HEK293 (cell line): ENCODE measurements around the gene ASAP2.

ENCODE experiments used
- CTCF ChIA-PET: fragments of 350-600 bp; formaldehyde crosslinking; extraction: SDS; loops from one replicate; lab custom pipeline; 2021; ENCODE audit warnings: antibody characterized with exemption; lab: Yijun Ruan, JAX
- POLR2A ChIA-PET: fragments of 300-600 bp; formaldehyde crosslinking; extraction: SDS; loops from one replicate; lab custom pipeline; 2020; ENCODE audit warnings: antibody characterized with exemption, inconsistent platforms; lab: Yijun Ruan, JAX
- H3K27ac ChIP-seq: fragments of 200-500 bp; sonication (Bioruptor generic); 2 replicates; pipeline ENCODE4 v1.5.1; 2014; ENCODE audit warnings: low read depth, low read length, control low read depth, inconsistent platforms; ENCODE audit errors: extremely low read depth
- H3K36me3 ChIP-seq, 2 experiments: fragments of 200-500 bp in 1 of 2; sonication (Bioruptor generic) in 1 of 2; 1 replicate in 1 of 2; 2 replicates in 1 of 2; pipeline ENCODE4 v1.5.1; 2014 to 2017; ENCODE audit warnings: inconsistent platforms in 2 of 2, low read length in 2 of 2; ENCODE audit not compliant: control insufficient read depth in 2 of 2, insufficient read depth in 1 of 2
- H3K4me1 ChIP-seq: fragments of 200-500 bp; sonication (Bioruptor generic); 2 replicates; pipeline ENCODE4 v1.5.1; 2014; ENCODE audit warnings: mild to moderate bottlenecking, low read length, inconsistent platforms; ENCODE audit not compliant: control insufficient read depth, insufficient read depth
- H3K4me3 ChIP-seq: 2 replicates; pipeline ENCODE4 v1.5.1; 2011; ENCODE audit warnings: low read depth, mild to moderate bottlenecking, control low read depth, low read length, moderate library complexity
- H3K9me3 ChIP-seq: fragments of 200-500 bp; sonication (Bioruptor generic); 2 replicates; pipeline ENCODE4 v1.5.1; 2014; ENCODE audit warnings: low read depth, low read length, inconsistent platforms; ENCODE audit not compliant: control insufficient read depth, insufficient read depth
- BCL6B ChIP-seq: fragments of 450-650 bp; formaldehyde crosslinking; IDR thresholded peaks from 2 replicates; pipeline ENCODE4 v1.5.1; 2017; ENCODE audit warnings: missing biosample characterization, missing genetic modification characterization
- SALL2 ChIP-seq: fragments of 450-650 bp; formaldehyde crosslinking; IDR thresholded peaks from 2 replicates; pipeline ENCODE4 v1.5.0; 2017; ENCODE audit warnings: missing biosample characterization, mild to moderate bottlenecking, missing genetic modification characterization, borderline replicate concordance
- SP2 ChIP-seq: fragments of 450-650 bp; formaldehyde crosslinking; IDR thresholded peaks from 2 replicates; pipeline ENCODE4 v1.5.1; 2016; ENCODE audit warnings: missing biosample characterization, missing genetic modification characterization
- YY1 ChIP-seq: fragments of 450-650 bp; formaldehyde crosslinking; IDR thresholded peaks from 2 replicates; pipeline ENCODE4 v1.5.1; 2018; ENCODE audit warnings: missing biosample characterization, missing genetic modification characterization
- ZBTB1 ChIP-seq: fragments of 450-650 bp; formaldehyde crosslinking; IDR thresholded peaks from 2 replicates; pipeline ENCODE4 v1.5.1; 2016; ENCODE audit warnings: missing biosample characterization, missing genetic modification characterization
- ZBTB20 ChIP-seq: fragments of 450-650 bp; formaldehyde crosslinking; IDR thresholded peaks from 2 replicates; pipeline ENCODE4 v1.5.1; 2016; ENCODE audit warnings: missing biosample characterization, missing genetic modification characterization
- ZBTB21 ChIP-seq: fragments of 450-650 bp; formaldehyde crosslinking; IDR thresholded peaks from 2 replicates; pipeline ENCODE4 v1.5.1; 2017; ENCODE audit warnings: missing biosample characterization, missing genetic modification characterization
- ZBTB8A ChIP-seq: fragments of 450-650 bp; formaldehyde crosslinking; IDR thresholded peaks from 2 replicates; pipeline ENCODE4 v1.5.1; 2016; ENCODE audit warnings: missing biosample characterization, missing genetic modification characterization
- ZFHX2 ChIP-seq: fragments of 450-650 bp; formaldehyde crosslinking; conservative IDR thresholded peaks from 2 replicates; pipeline ENCODE4 v1.5.1; 2016; ENCODE audit warnings: missing biosample characterization, missing genetic modification characterization
- ZNF10 ChIP-seq: fragments of 450-650 bp; formaldehyde crosslinking; IDR thresholded peaks from 2 replicates; pipeline ENCODE4 v1.5.1; 2017; ENCODE audit warnings: missing biosample characterization, missing genetic modification characterization
- ZNF112 ChIP-seq: fragments of 450-650 bp; formaldehyde crosslinking; IDR thresholded peaks from 2 replicates; pipeline ENCODE4 v1.5.0; 2017; ENCODE audit warnings: missing biosample characterization, missing genetic modification characterization
- ZNF175 ChIP-seq: fragments of 450-650 bp; formaldehyde crosslinking; IDR thresholded peaks from 2 replicates; pipeline ENCODE4 v1.5.1; 2016; ENCODE audit warnings: missing biosample characterization, missing genetic modification characterization
- ZNF19 ChIP-seq: fragments of 450-650 bp; formaldehyde crosslinking; IDR thresholded peaks from 2 replicates; pipeline ENCODE4; 2016; ENCODE audit warnings: missing biosample characterization, missing genetic modification characterization, low read depth
- ZNF211 ChIP-seq: fragments of 450-650 bp; formaldehyde crosslinking; IDR thresholded peaks from 2 replicates; pipeline ENCODE4 v1.5.1; 2016; ENCODE audit warnings: low read depth, missing biosample characterization, missing genetic modification characterization
- ZNF398 ChIP-seq: fragments of 450-650 bp; formaldehyde crosslinking; IDR thresholded peaks from 2 replicates; pipeline ENCODE4 v1.5.1; 2017; ENCODE audit warnings: missing biosample characterization, missing genetic modification characterization
- ZNF426 ChIP-seq: fragments of 450-650 bp; formaldehyde crosslinking; IDR thresholded peaks from 2 replicates; pipeline ENCODE4 v1.5.1; 2017; ENCODE audit warnings: missing biosample characterization, missing genetic modification characterization, mild to moderate bottlenecking, inconsistent platforms, moderate library complexity
- ZNF433 ChIP-seq: fragments of 450-650 bp; formaldehyde crosslinking; IDR thresholded peaks from 2 replicates; pipeline ENCODE4 v1.5.1; 2016; ENCODE audit warnings: missing biosample characterization, missing genetic modification characterization, low read depth
- ZNF449 ChIP-seq: fragments of 450-650 bp; formaldehyde crosslinking; IDR thresholded peaks from 2 replicates; pipeline ENCODE4 v1.5.1; 2017; ENCODE audit warnings: missing biosample characterization, mild to moderate bottlenecking, missing genetic modification characterization, moderate library complexity
- ZNF48 ChIP-seq: fragments of 450-650 bp; formaldehyde crosslinking; IDR thresholded peaks from 2 replicates; pipeline ENCODE4 v1.5.1; 2016; ENCODE audit warnings: missing biosample characterization, missing genetic modification characterization
- ZNF530 ChIP-seq: fragments of 450-650 bp; formaldehyde crosslinking; IDR thresholded peaks from 2 replicates; pipeline ENCODE4 v1.5.1; 2016; ENCODE audit warnings: low read depth, missing biosample characterization, missing genetic modification characterization
- ZNF610 ChIP-seq: fragments of 450-650 bp; formaldehyde crosslinking; IDR thresholded peaks from 2 replicates; pipeline ENCODE4 v1.5.1; 2016; ENCODE audit warnings: missing biosample characterization, missing genetic modification characterization, borderline replicate concordance
- ZNF664 ChIP-seq: fragments of 450-650 bp; formaldehyde crosslinking; IDR thresholded peaks from 2 replicates; pipeline ENCODE4 v1.5.1; 2016; ENCODE audit warnings: missing biosample characterization, missing genetic modification characterization
- ZNF707 ChIP-seq: fragments of 450-650 bp; formaldehyde crosslinking; IDR thresholded peaks from 2 replicates; pipeline ENCODE4 v1.5.1; 2016; ENCODE audit warnings: missing biosample characterization, missing genetic modification characterization
- ZNF785 ChIP-seq: fragments of 450-650 bp; formaldehyde crosslinking; IDR thresholded peaks from 2 replicates; pipeline ENCODE4 v1.5.1; 2016; ENCODE audit warnings: missing biosample characterization, missing genetic modification characterization

The ASAP2 gene

DNA sequence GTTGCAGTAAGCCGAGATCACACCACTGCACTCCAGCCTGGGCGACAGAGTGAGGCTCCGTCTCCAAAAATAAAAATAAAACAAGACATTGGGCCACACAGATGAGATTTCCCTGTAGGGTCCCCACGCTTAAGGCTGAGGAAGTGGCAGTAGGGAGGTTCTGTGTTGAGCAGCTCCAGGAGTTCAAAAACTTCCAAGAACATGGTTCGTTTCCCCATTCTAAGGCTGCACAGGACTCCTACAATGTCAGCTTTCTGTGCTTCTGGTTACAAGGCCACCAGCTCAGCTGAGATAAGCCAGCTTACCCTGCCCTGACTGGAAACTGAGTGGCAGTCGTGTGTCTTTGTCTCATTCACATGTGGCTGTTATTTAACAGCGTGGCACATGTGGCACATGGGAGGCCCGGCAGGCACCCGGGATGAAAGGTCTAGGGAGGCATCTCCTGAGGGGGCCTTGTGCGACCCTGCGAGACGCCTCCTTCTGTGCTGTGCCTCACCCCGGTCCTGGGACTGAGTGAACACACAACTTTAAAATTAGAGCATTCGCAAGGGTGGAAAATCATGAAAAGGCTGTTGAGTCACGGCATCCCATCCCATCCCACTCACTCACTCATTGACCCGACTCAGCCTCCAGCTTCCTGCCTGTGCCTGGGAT, 209.0 kb downstream of the ASAP2 start (continued):
- TF ChIP-seq BCL6B (no peak), ZNF785 (tag by site-specific recombination) (no peak), ZNF112 (tag by site-specific recombination) (no peak), ZNF707 (no peak), ZNF449 (no peak), ZNF398 (tag by site-specific recombination) (no peak), SP2 (tag by site-specific recombination) (no peak), SALL2 (no peak)

- POLR2A ChIA-PET = no interaction called here
- TF ChIP-seq ZFHX2 (tag by site-specific recombination) (peak; percentile 31), ZNF10 (tag by site-specific recombination) (peak; percentile 78; the same call in 1 of the 2 replicates), ZNF48 (tag by site-specific recombination) (no peak), ZNF426 (tag by site-specific recombination) (no peak)
- Histone ChIP-seq H3K4me3 (no peak overlapping the region), H3K4me1 (no peaks in the 10 kb centered on the region; the same call in 1 of the 2 replicates), H3K9me3 (no peaks in the 10 kb centered on the region), H3K27ac (no peak overlapping the region), H3K36me3 (peaks cover 0 to 37% of the 10 kb centered on the region in 2 experiments; a peak in 2 of 3 replicates)
- CTCF ChIA-PET = no interaction called here
Observed at GRCh38 chr2:9416267-9416961, 209.8 kb downstream of the ASAP2 start.

GRCh38 chr2:9416962-9417316, 210.3 kb downstream of the ASAP2 start:
- Histone ChIP-seq H3K4me1 (no peaks in the 10 kb centered on the region; the same call in 1 of the 2 replicates), H3K36me3 (peaks cover 0 to 35% of the 10 kb centered on the region in 2 experiments; a peak in 2 of 3 replicates), H3K9me3 (no peaks in the 10 kb centered on the region), H3K4me3 (no peak overlapping the region), H3K27ac (no peak overlapping the region)
- ChIA-PET CTCF (no interaction called here), POLR2A (no interaction called here)
- no peak for TF ChIP-seq ZNF610 (tag by site-specific recombination)
- no peak for TF ChIP-seq ZNF211 (tag by site-specific recombination)
- no peak for TF ChIP-seq ZBTB21 (tag by site-specific recombination)
- TF ChIP-seq ZNF398 (tag by site-specific recombination) = no peak
- TF ChIP-seq ZNF530 = no peak
- TF ChIP-seq ZNF433 (tag by site-specific recombination) = no peak
- TF ChIP-seq ZNF175 (tag by site-specific recombination) = no peak
- TF ChIP-seq YY1 (tag by site-specific recombination) = no peak
- no peak for TF ChIP-seq ZNF10 (tag by site-specific recombination)
- no peak for TF ChIP-seq ZNF19
- TF ChIP-seq ZBTB1 = no peak
- TF ChIP-seq ZNF664 (tag by site-specific recombination) = no peak
- TF ChIP-seq ZNF48 (tag by site-specific recombination) = no peak
- no peak for TF ChIP-seq ZBTB8A
- TF ChIP-seq ZBTB20 (tag by site-specific recombination) = no peak
